Bronchial epithelial cell (primary cell): Measurements from ENCODE around the gene CHD1L. TPM values are rescaled to one million over a fixed set of nuclear protein-coding genes. Genes with fewer than 3 reads are reported as not detected.

Experiments used
- DNase-seq: peaks from one replicate; pipeline ENCODE4 v3.0.0-alpha.2; 2010; ENCODE audit warnings: low read depth
- FAIRE-seq: peaks from 2 replicates; lab custom pipeline; 2011; peaks lifted over from hg19 to GRCh38; lab: Jason Lieb, UNC
- H3K27me3 ChIP-seq: 2 replicates; pipeline ENCODE4 v1.5.1; 2011; ENCODE audit warnings: low read length; ENCODE audit not compliant: control insufficient read depth, insufficient read depth
- H3K36me3 ChIP-seq: 2 replicates; pipeline ENCODE4 v1.5.1; 2011; ENCODE audit warnings: low read length; ENCODE audit not compliant: control insufficient read depth, insufficient read depth
- H3K4me3 ChIP-seq: 2 replicates; pipeline ENCODE4 v1.5.1; 2011; ENCODE audit warnings: mild to moderate bottlenecking, low read depth, low read length, control low read depth
- CTCF ChIP-seq: IDR thresholded peaks from 2 replicates; pipeline ENCODE4 v1.5.1; 2011; ENCODE audit warnings: mild to moderate bottlenecking, moderate library complexity, low read length, control low read depth, inconsistent platforms; ENCODE audit not compliant: insufficient read depth, severe bottlenecking
- total RNA-seq: library from RNA; depleted of rRNA; stranded (reverse); fragments of >200 nt; gene quantifications from 2 replicates; pipeline ENCODE4 v1.2.1, GENCODE V29; 2014

CHD1L gene
- total RNA-seq, 1 donor from 2014 or later: 30.8 TPM

- H3K4me3 ChIP-seq: peak overlapping the region; percentile 86
- no peaks in the 10 kb centered on the region for H3K36me3 ChIP-seq
- no peaks in the 10 kb centered on the region for H3K27me3 ChIP-seq
- no peak for TF ChIP-seq CTCF
- no peak for FAIRE-seq
- no peak for DNase-seq
These were observed 773 bp downstream of the CHD1L start for GRCh38 chr1:147243228-147243685.

- FAIRE-seq (no peak), DNase-seq (peak; percentile 8)
- H3K27me3 ChIP-seq: no peaks in the 10 kb centered on the region
- peak overlapping the region; percentile 86 for H3K4me3 ChIP-seq
- H3K36me3 ChIP-seq: no peaks in the 10 kb centered on the region
- no peak for TF ChIP-seq CTCF
These were observed 1.4 kb downstream of the CHD1L start for GRCh38 chr1:147243841-147244240.

- DNase-seq (no peak), FAIRE-seq (no peak)
- H3K36me3 ChIP-seq: no peaks in the 10 kb centered on the region
- no peaks in the 10 kb centered on the region for H3K27me3 ChIP-seq
- no peak overlapping the region for H3K4me3 ChIP-seq
- no peak for TF ChIP-seq CTCF
These were observed 2.6 kb downstream of the CHD1L start for GRCh38 chr1:147245129-147245528.

GRCh38 chr1:147245586-147246021 lies 3.1 kb downstream of the CHD1L start:
- no peak for TF ChIP-seq CTCF
- H3K36me3 ChIP-seq: no peaks in the 10 kb centered on the region
- H3K4me3 ChIP-seq: no peak overlapping the region
- DNase-seq (no peak), FAIRE-seq (no peak)
- no peaks in the 10 kb centered on the region for H3K27me3 ChIP-seq

GRCh38 chr1:147246044-147246690 lies 3.7 kb downstream of the CHD1L start:
- no peak overlapping the region for H3K4me3 ChIP-seq
- no peaks in the 10 kb centered on the region for H3K27me3 ChIP-seq
- DNase-seq: no peak
- no peaks in the 10 kb centered on the region for H3K36me3 ChIP-seq
- FAIRE-seq: no peak
- no peak for TF ChIP-seq CTCF
